Measurements from ENCODE around the gene FRS3. TPM values are rescaled to one million over a fixed set of nuclear protein-coding genes. Genes with fewer than 3 reads are reported as not detected.

The FRS3 gene
- total RNA-seq, 6 experiments from 2014 or later: 0.68 to 3.0 (median 1.9) TPM

DNA sequence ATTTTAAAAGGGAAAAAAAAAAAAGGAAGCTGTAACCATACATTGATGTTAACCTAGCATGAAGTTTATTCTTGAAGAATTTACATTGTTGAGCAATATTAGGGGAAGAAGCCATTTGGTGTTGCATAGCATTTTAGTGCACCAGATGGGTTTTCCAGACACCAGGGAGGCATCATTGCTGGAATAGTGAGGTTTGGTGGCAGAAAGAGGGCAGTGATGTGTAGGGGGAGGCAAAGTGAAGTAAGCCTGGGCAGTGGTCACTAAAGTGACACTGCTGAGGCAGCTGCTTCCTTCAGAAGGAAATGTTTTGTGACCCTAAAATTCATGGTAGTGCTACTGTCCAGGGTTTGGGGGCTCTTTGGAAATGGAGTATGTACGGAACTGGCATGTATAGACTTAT, 10.3 kb upstream of the FRS3 start:
- Histone ChIP-seq H3K27me3 (no peaks in the 10 kb centered on the region), H3K4me1 (peaks cover 0 to 18% (median 10%) of the 10 kb centered on the region in 4 donors), H3K9me3 (no peaks in the 10 kb centered on the region), H3K4me3 (no peak overlapping the region), H3K27ac (no peak overlapping the region), H3K36me3 (peaks cover 0 to 42% (median 8%) of the 10 kb centered on the region in 4 donors)
- no peak for DNase-seq
- TF ChIP-seq, protein P1, sequence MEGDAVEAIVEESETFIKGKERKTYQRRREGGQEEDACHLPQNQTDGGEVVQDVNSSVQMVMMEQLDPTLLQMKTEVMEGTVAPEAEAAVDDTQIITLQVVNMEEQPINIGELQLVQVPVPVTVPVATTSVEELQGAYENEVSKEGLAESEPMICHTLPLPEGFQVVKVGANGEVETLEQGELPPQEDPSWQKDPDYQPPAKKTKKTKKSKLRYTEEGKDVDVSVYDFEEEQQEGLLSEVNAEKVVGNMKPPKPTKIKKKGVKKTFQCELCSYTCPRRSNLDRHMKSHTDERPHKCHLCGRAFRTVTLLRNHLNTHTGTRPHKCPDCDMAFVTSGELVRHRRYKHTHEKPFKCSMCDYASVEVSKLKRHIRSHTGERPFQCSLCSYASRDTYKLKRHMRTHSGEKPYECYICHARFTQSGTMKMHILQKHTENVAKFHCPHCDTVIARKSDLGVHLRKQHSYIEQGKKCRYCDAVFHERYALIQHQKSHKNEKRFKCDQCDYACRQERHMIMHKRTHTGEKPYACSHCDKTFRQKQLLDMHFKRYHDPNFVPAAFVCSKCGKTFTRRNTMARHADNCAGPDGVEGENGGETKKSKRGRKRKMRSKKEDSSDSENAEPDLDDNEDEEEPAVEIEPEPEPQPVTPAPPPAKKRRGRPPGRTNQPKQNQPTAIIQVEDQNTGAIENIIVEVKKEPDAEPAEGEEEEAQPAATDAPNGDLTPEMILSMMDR (IDR thresholded peaks at IDR 0.05): no peak
- no peak for TF ChIP-seq POLR2A (IDR thresholded peaks at IDR 0.05)
- no peak for ATAC-seq
- intact Hi-C loops (cut with DNase I): loop anchor here in 1 of 2 donors (10.0 kb wide), 1 partner anchor 135 kb away; the partner anchor contains the start of genes BYSL and MED20
- 100% methylated on average over 1 of the region's 1 CpG for WGBS (ENCODE audit: insufficient coverage, low coverage, low lambda C conversion rate, missing lambda C conversion rate)

DNA sequence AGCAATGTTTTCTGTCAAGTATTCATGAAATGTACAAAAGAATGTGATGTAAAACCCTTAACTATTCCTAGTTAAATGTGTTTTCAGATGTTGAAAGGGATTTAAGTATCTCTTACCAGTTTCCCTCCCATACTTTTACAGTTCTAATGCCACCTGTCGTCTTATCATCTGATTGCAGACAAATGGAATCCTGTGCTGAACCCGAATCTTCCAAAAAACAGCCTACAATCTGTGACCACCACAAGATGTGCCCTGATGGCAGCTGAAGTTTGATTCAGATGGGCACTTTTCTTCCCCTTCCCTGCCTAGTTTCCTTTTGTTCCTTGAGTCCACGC, 9.7 kb upstream of the FRS3 start:
- intact Hi-C loops (cut with DNase I): loop anchor here (10.0 kb wide), 3 partner anchors 135 to 255 kb away; partner anchors contain the start of genes BYSL (in 1 of the 2) and MED20 (in 1 of the 2)
- H3K4me1 ChIP-seq: peaks cover 0 to 18% (median 10%) of the 10 kb centered on the region in 4 donors
- H3K4me3 ChIP-seq: no peak overlapping the region
- WGBS (ENCODE audit: insufficient coverage, low coverage, low lambda C conversion rate, missing lambda C conversion rate): 80% methylated on average over 3 of the region's 3 CpGs
- peaks cover 0 to 35% (median 8%) of the 10 kb centered on the region in 4 donors for H3K36me3 ChIP-seq
- TF ChIP-seq, protein P1 (IDR thresholded peaks at IDR 0.05): no peak
- no peak for TF ChIP-seq POLR2A (IDR thresholded peaks at IDR 0.05)
- no peak overlapping the region for H3K27ac ChIP-seq
- no peak for ATAC-seq
- no peaks in the 10 kb centered on the region for H3K27me3 ChIP-seq
- H3K9me3 ChIP-seq: no peaks in the 10 kb centered on the region
- DNase-seq: no peak

DNA sequence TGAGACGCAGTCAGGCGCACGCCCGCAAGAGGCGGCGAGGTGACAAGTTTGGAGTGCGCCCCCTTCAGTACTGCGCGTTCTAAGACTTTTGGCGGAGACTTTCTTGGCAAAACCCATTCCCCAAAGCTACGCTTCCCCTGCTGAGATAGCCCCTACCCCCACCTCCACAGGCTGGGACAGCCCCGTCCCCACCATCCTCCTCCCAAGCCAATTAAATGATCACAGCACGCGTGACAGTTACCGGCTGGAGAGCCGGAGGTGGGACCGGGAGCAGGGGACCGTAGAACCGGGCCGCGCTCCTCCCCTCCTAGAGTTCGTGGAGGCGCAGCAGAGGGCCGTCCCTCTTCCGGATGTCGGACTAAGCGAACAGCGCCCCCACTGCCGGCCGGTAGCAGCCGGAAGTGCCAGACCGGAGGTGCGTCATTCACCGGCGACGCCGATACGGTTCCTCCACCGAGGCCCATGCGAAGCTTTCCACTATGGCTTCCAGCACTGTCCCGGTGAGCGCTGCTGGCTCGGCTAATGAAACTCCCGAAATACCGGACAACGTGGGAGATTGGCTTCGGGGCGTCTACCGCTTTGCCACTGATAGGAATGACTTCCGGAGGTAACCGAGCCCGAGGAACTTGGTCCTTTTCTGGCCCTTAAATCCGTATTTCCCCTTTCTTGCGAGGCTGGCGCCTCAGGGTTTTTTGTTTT, 7.7 kb upstream of the FRS3 start, which contains the start of gene TOMM6:
Gene TOMM6 (plus strand): TSS at position 476 of the 699 bp plus-strand sequence. CDS start 4 bp downstream, at position 480.
- peak within 1 kb of the TSS; percentile 80 to 83 (median 81) for H3K4me3 ChIP-seq
- WGBS (ENCODE audit: insufficient coverage, low coverage, low lambda C conversion rate, missing lambda C conversion rate): under 1% methylated on average over 22 of the region's 55 CpGs
- H3K27me3 ChIP-seq: no peaks in the 10 kb centered on the region
- H3K27ac ChIP-seq: peak within 1 kb of the TSS; percentile 70 to 88 (median 88)
- ATAC-seq (peak; percentile 88 to 92 (median 89)), DNase-seq (peak; percentile 97 to 98 (median 97))
- H3K4me1 ChIP-seq: peaks cover 0 to 18% (median 10%) of the 10 kb centered on the region in 4 donors
- TF ChIP-seq, protein P1 (IDR thresholded peaks at IDR 0.05): peak; percentile 92 to 98 (median 94)
- TF ChIP-seq POLR2A (IDR thresholded peaks at IDR 0.05): peak; percentile 84
- intact Hi-C loops (cut with DNase I): loop anchor here (10.0 kb wide), 3 partner anchors 137 to 257 kb away; partner anchors contain the start of genes BYSL (in 1 of the 2) and MED20 (in 1 of the 2)
- no peaks in the 10 kb centered on the region for H3K9me3 ChIP-seq
- H3K36me3 ChIP-seq: peaks cover 0 to 30% (median 8%) of the 10 kb centered on the region in 4 donors

DNA sequence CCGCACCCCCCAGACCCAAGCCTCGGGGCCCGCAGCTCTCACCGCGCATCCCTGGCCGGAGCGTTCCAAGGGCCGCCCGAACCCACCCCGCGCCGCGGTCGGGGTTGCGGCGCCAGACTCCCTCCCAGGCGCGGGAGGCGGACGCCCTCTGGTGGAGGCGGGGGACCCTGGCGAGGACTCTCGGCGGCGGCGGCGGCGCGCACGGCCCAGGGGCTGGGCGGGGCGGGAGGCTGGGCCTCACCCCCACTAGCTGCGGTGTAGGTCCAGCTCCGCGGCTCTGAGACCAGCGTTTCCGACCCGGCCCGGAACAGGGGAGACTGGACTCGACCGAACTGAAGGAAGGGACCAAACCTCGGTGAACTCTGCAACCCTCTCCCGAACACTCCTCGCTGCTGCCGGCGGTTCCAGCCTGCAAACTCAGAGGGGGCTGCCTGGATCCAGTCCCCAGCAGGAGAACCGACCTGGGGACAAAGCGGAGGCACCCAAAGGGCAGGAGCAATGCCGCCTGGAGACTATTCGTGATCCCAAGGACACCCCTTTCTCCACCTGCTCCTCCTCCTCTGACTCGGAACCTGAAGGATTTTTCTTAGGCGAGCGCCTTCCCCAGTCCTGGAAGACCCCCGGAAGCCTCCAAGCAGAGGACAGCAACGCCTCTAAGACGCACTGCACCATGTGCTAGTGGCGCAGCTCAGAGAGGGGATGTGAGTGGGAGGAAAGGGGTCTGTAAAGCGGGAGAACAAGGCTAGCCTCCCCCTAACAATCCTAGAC, 6.9 kb upstream of the FRS3 start:
- H3K4me3 ChIP-seq: peak overlapping the region; percentile 80 to 83 (median 81)
- intact Hi-C loops (cut with DNase I): loop anchor here (10.0 kb wide), 3 partner anchors 138 to 258 kb away; partner anchors contain the start of genes BYSL (in 1 of the 2) and MED20 (in 1 of the 2)
- peak; percentile 91 to 92 (median 92) for DNase-seq
- H3K4me1 ChIP-seq: peaks cover 0 to 21% (median 11%) of the 10 kb centered on the region in 4 donors
- TF ChIP-seq, protein P1 (IDR thresholded peaks at IDR 0.05): peak; percentile 77 to 93 (median 90)
- TF ChIP-seq POLR2A (IDR thresholded peaks at IDR 0.05): no peak
- no peaks in the 10 kb centered on the region for H3K27me3 ChIP-seq
- WGBS (ENCODE audit: insufficient coverage, low coverage, low lambda C conversion rate, missing lambda C conversion rate): 0% methylated on average over 3 of the region's 58 CpGs
- peak overlapping the region; percentile 70 to 88 (median 88) for H3K27ac ChIP-seq
- ATAC-seq: peak; percentile 84 to 93 (median 88)
- peaks cover 0 to 25% (median 8%) of the 10 kb centered on the region in 4 donors for H3K36me3 ChIP-seq
- no peaks in the 10 kb centered on the region for H3K9me3 ChIP-seq
